Sigmoid colon (tissue), 7 donors: ENCODE measurements around the gene MMD2. TPM values are rescaled to one million over a fixed set of nuclear protein-coding genes. Genes with fewer than 3 reads are reported as not detected.

Experiments
- DNase-seq: peaks from one replicate; pipeline ENCODE4 v3.0.0-alpha.2; 2019
- H3K27ac ChIP-seq, 4 donors: fragments of 200-600 bp; sonication (generic); one replicate each; pipeline ENCODE4 v1.5.1; 2016 to 2019; ENCODE audit warnings: mild to moderate bottlenecking in 1 of 4
- H3K27me3 ChIP-seq, 3 donors: fragments of 200-600 bp; sonication (generic); one replicate each; pipeline ENCODE4 v1.5.1; 2019; ENCODE audit warnings: mild to moderate bottlenecking in 1 of 3
- H3K36me3 ChIP-seq, 4 donors: fragments of 200-600 bp; sonication (generic); one replicate each; pipeline ENCODE4 v1.5.1; 2016 to 2019
- H3K4me1 ChIP-seq, 4 donors: fragments of 200-600 bp; sonication (generic); one replicate each; pipeline ENCODE4 v1.5.1; 2017 to 2019
- H3K4me3 ChIP-seq, 4 donors: fragments of 200-600 bp; sonication (generic); one replicate each; pipeline ENCODE4 v1.5.1; 2017 to 2019; ENCODE audit warnings: mild to moderate bottlenecking in 2 of 4, moderate library complexity in 1 of 4
- H3K9me3 ChIP-seq, 4 donors: fragments of 200-600 bp in 3 of 4; sonication (generic) in 3 of 4; one replicate each; pipeline versions ENCODE4 v1.5.1 to v1.6.1; 2013 to 2019
- CTCF ChIP-seq, 4 experiments: fragments of 450-650 bp in 3 of 4; fragments of 200-600 bp in 1 of 4; IDR thresholded peaks; one replicate each; pipeline ENCODE4 v1.5.1; 2016 to 2019; ENCODE audit warnings: antibody characterized with exemption in 4 of 4, mild to moderate bottlenecking in 3 of 4, moderate library complexity in 2 of 4
- EP300 ChIP-seq, 4 donors: sonication (generic); formaldehyde crosslinking; IDR thresholded peaks; one replicate each; pipeline ENCODE4 v1.6.1; 2017; ENCODE audit warnings: antibody characterized with exemption in 4 of 4
- POLR2A ChIP-seq, 2 donors: fragments of 450-650 bp; IDR thresholded peaks; one replicate each; pipeline ENCODE4 v1.6.1; 2016; ENCODE audit warnings: antibody characterized with exemption in 2 of 2, mild to moderate bottlenecking in 2 of 2, moderate library complexity in 2 of 2
- POLR2AphosphoS5 ChIP-seq, 4 donors: sonication (generic); formaldehyde crosslinking; IDR thresholded peaks; one replicate each; pipeline ENCODE4 v1.6.1; 2017; ENCODE audit warnings: antibody characterized with exemption in 4 of 4
- WGBS, 2 donors: extraction: QIAGEN DNeasy Blood & Tissue Kit; methylation state at CpG; one replicate each; pipeline ENCODE4 v1.1.7; 2013; 5-methylcytosine and 5-hydroxymethylcytosine counted together
- intact Hi-C: fragments of 100-400 bp; cut with DNase I; formaldehyde crosslinking; loops from one replicate; pipeline ENCODE4 v1.15.1; 2023
- polyA plus RNA-seq, 3 donors: library from polyadenylated mRNA; stranded (reverse); fragments of 200-250 nt; gene quantifications; one replicate each; pipeline ENCODE4 v1.2.3, GENCODE V29; 2013
- total RNA-seq, 4 donors: library from RNA; depleted of rRNA; stranded (reverse); fragments of >200 nt; gene quantifications; one replicate each; pipeline ENCODE4 v1.1.0, GENCODE V29; 2016
- donor health status: healthy with polysubstance abuse.
- donor health status: Bipolar disorder and iron deficiency.
- donor health status: healthy.

The MMD2 gene
- total and polyA plus RNA-seq, 7 donors, result 0.13 to 0.71 TPM; not detected in 5

- no peaks in the 10 kb centered on the region for H3K36me3 ChIP-seq
- H3K9me3 ChIP-seq, result no peaks in the 10 kb centered on the region
- no peaks in the 10 kb centered on the region for H3K27me3 ChIP-seq
- TF ChIP-seq EP300 (IDR thresholded peaks at IDR 0.05), result no peak
- TF ChIP-seq CTCF (IDR thresholded peaks at IDR 0.05), result no peak
- no peak for TF ChIP-seq POLR2AphosphoS5 (IDR thresholded peaks at IDR 0.05)
- TF ChIP-seq POLR2A (IDR thresholded peaks at IDR 0.05), result no peak
- DNase-seq, result no peak
- intact Hi-C loops, result no loop called here
- H3K27ac ChIP-seq, result no peak overlapping the region
- H3K4me3 ChIP-seq, result no peak overlapping the region
- H3K4me1 ChIP-seq, result no peaks in the 10 kb centered on the region
- 83 to 92% methylated on average over 7 of the region's 7 CpGs for WGBS, 2 donors
Observed at GRCh38 chr7:4937411-4937810, 21.6 kb downstream of the MMD2 start.

DNA sequence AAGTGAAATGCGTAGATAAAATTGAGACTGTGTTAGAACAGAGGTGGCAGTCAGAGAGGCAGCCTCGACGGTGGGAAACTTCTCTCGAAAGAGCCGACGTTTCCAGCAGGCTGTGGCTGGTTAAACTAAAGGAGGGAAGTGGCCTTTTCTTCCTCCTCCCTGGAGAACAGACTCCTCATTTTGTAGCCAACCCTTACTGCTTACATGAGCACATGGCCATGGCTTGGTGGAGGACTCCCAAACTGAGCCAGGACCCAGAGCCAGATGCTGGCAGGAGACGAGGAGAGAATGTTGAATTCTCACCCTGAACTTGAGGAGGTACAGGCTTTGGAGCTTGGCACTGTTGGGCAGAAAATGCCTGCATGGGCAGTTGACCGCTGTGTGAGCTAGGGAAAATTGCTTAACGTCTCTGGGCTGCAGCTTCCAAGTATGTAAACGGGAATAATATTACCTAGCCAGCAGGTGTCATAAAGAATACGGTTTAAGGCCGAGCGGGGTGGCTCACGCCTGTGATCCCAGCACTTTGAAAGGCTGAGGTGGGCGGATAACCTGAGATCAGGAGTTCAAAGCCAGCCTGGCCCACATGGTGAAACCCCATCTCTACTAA lies 24.5 kb downstream of the MMD2 start:
- intact Hi-C loops, result no loop called here
- Histone ChIP-seq H3K36me3 (no peaks in the 10 kb centered on the region), H3K27ac (no peak overlapping the region), H3K4me3 (no peak overlapping the region), H3K27me3 (peaks cover 0 to 4% (median 0%) of the 10 kb centered on the region in 3 donors), H3K4me1 (no peaks in the 10 kb centered on the region), H3K9me3 (no peaks in the 10 kb centered on the region)
- WGBS, 2 donors, result 73 to 78% methylated on average over 15 of the region's 15 CpGs
- DNase-seq, result no peak
- no peak for TF ChIP-seq CTCF (IDR thresholded peaks at IDR 0.05)
- TF ChIP-seq POLR2A (IDR thresholded peaks at IDR 0.05), result no peak
- TF ChIP-seq EP300 (IDR thresholded peaks at IDR 0.05), result no peak
- TF ChIP-seq POLR2AphosphoS5 (IDR thresholded peaks at IDR 0.05), result no peak

GRCh38 chr7:4931943-4932342 lies 27.0 kb downstream of the MMD2 start:
- Histone ChIP-seq H3K27me3 (peaks cover 0 to 9% (median 5%) of the 10 kb centered on the region in 3 donors), H3K4me3 (no peak overlapping the region), H3K27ac (peak overlapping the region in 1 of 4 donors; percentile 26), H3K36me3 (no peaks in the 10 kb centered on the region), H3K4me1 (no peaks in the 10 kb centered on the region), H3K9me3 (no peaks in the 10 kb centered on the region)
- peak; percentile 70 for DNase-seq
- no peak for TF ChIP-seq CTCF (IDR thresholded peaks at IDR 0.05)
- TF ChIP-seq POLR2AphosphoS5 (IDR thresholded peaks at IDR 0.05), result peak in 2 of 4 donors; percentile 31 to 61
- TF ChIP-seq POLR2A (IDR thresholded peaks at IDR 0.05), result no peak
- no peak for TF ChIP-seq EP300 (IDR thresholded peaks at IDR 0.05)
- intact Hi-C loops, result no loop called here
- 27 to 59% methylated on average over 12 of the region's 12 CpGs for WGBS, 2 donors

DNA sequence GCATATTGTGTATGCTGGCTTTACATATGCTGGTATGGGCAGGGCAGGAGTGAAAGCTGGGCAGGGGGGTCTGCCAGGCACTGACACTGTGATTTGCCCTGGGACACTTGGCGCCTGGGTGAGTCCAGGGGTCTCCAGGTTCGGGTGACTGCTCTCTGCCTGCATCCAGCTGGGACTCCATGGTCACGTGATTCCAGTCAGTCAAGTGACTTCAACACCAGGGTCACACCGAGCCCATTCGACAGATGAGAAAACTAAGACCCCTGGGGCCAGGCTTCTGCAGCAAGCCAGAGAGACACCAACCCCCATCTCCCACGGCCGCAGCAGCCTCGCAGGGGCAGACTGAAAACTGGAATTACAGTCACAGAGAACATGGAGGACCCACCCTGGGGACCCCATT lies 30.0 kb downstream of the MMD2 start:
- Histone ChIP-seq H3K4me3 (no peak overlapping the region), H3K9me3 (no peaks in the 10 kb centered on the region), H3K36me3 (no peaks in the 10 kb centered on the region), H3K27ac (no peak overlapping the region), H3K27me3 (peaks cover 0 to 12% (median 5%) of the 10 kb centered on the region in 3 donors), H3K4me1 (no peaks in the 10 kb centered on the region)
- intact Hi-C loops, result no loop called here
- no peak for TF ChIP-seq CTCF (IDR thresholded peaks at IDR 0.05)
- TF ChIP-seq POLR2A (IDR thresholded peaks at IDR 0.05), result no peak
- TF ChIP-seq EP300 (IDR thresholded peaks at IDR 0.05), result no peak
- no peak for TF ChIP-seq POLR2AphosphoS5 (IDR thresholded peaks at IDR 0.05)
- no peak for DNase-seq
- WGBS, 2 donors, result 83 to 87% methylated on average over 8 of the region's 8 CpGs

GRCh38 chr7:4928445-4928844 lies 30.5 kb downstream of the MMD2 start:
- Histone ChIP-seq H3K9me3 (no peaks in the 10 kb centered on the region), H3K27ac (no peak overlapping the region), H3K27me3 (peaks cover 0 to 12% (median 5%) of the 10 kb centered on the region in 3 donors), H3K4me3 (no peak overlapping the region), H3K36me3 (no peaks in the 10 kb centered on the region), H3K4me1 (no peaks in the 10 kb centered on the region)
- no peak for DNase-seq
- 82 to 88% methylated on average over 2 of the region's 2 CpGs for WGBS, 2 donors
- TF ChIP-seq EP300 (IDR thresholded peaks at IDR 0.05) (no peak), CTCF (IDR thresholded peaks at IDR 0.05) (no peak), POLR2AphosphoS5 (IDR thresholded peaks at IDR 0.05) (no peak), POLR2A (IDR thresholded peaks at IDR 0.05) (no peak)
- intact Hi-C loops, result no loop called here
